Activated B cell treated with CpG ODN at 0.5 μM for 24 hours (primary cell): Measurements from ENCODE around the gene ELP2. TPM values are rescaled to one million over a fixed set of nuclear protein-coding genes. Genes with fewer than 3 reads are reported as not detected.

Experiments used
- ATAC-seq: fragments of 200-7000 bp; cut with Tn5 transposase; one replicate; pipeline ENCODE4 v1.10.0; 2021; ENCODE audit warnings: low read depth, mild to moderate bottlenecking, moderate library complexity
- CTCF ChIA-PET: fragments of 350-600 bp; sonication (Branson Sonifier 250); formaldehyde crosslinking; loops from one replicate; lab custom pipeline; 2021; ENCODE audit warnings: antibody characterized with exemption; lab: Charles Lee
- POLR2A ChIA-PET: fragments of 350-600 bp; sonication (Branson Sonifier 250); formaldehyde crosslinking; loops from one replicate; lab custom pipeline; 2021; ENCODE audit warnings: antibody characterized with exemption; lab: Charles Lee
- DNase-seq: peaks from one replicate; pipeline ENCODE4 v3.0.0; 2022
- H3K27ac Mint-ChIP-seq: one replicate; pipeline ENCODE4 v1.8.0; 2020; ENCODE audit warnings: mixed read lengths
- H3K27me3 Mint-ChIP-seq: one replicate; pipeline ENCODE4 v1.8.0; 2021; ENCODE audit warnings: mixed read lengths
- H3K36me3 Mint-ChIP-seq: one replicate; pipeline ENCODE4 v1.8.0; 2021; ENCODE audit warnings: low read depth, mixed read lengths
- H3K4me1 Mint-ChIP-seq: one replicate; pipeline ENCODE4 v1.8.0; 2021; ENCODE audit warnings: mixed read lengths
- H3K4me3 Mint-ChIP-seq: one replicate; pipeline ENCODE4 v1.8.0; 2020; ENCODE audit warnings: mild to moderate bottlenecking, mixed read lengths
- H3K9me3 Mint-ChIP-seq: one replicate; pipeline ENCODE4 v1.8.0; 2020; ENCODE audit warnings: mixed read lengths
- CTCF ChIP-seq: fragments of 200-600 bp; IDR thresholded peaks from one replicate; pipeline ENCODE4 v1.8.0; 2022; ENCODE audit warnings: antibody characterized with exemption, mild to moderate bottlenecking
- intact Hi-C: fragments of 100-400 bp; cut with micrococcal nuclease; formaldehyde crosslinking; loops from one replicate; pipeline ENCODE4 v1.15.1; 2024
- total RNA-seq: library from RNA; stranded (reverse); gene quantifications from 2 replicates; pipeline ENCODE4 v1.2.3, GENCODE V29; 2022

ELP2 gene
- total RNA-seq, 1 donor from 2014 or later, result 124 TPM

DNA sequence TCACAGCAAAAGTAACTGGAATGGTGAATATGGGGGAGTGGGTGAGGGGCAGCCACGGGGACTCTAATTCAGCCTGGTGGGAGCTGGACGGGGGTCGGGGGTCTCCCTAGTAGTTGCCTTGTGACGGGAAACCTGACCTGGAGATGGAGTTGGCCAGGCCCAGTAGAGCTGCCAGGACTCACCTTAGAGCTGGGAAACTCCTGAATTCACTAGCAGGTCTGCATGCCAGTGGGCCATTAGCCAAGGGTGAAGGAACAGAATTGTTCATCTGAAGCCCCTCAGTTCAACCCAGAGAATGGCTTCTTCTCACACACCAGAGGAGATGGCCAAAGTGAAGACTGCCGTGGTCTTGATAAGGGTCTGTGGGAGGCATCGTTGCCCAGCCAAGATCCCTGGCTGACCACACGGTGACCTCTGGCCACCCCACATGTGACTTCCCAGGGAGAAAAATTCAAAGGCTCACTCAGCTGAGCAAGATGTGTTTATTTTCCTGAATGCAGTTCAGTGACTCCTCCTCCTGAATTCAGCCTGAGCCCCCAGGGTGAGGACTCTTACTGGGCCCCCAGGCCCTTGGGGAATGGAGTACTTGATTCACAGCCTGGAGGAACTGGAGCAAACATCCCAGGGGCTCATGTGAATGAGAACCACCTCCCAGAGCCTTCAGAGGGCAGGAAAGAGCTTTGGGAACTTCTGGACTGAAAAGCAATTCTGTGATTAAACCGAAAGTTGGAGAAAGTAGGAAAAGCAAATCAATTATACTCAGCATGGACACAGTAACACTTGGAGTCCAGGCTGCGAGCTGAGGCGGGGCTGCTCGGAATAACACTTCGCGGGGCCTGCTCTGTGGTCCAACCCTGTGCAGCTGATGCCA lies 82.8 kb downstream of the ELP2 start:
- Mint-ChIP-seq H3K4me3 (no peak overlapping the region), H3K36me3 (no peaks in the 10 kb centered on the region), H3K4me1 (no peaks in the 10 kb centered on the region), H3K27me3 (peaks cover 2% of the 10 kb centered on the region), H3K27ac (no peak overlapping the region), H3K9me3 (peaks cover 12% of the 10 kb centered on the region)
- DNase-seq (no peak), ATAC-seq (no peak)
- intact Hi-C loops, result no loop called here
- CTCF ChIA-PET, result no interaction called here
- POLR2A ChIA-PET, result no interaction called here
- no peak for TF ChIP-seq CTCF

- ChIA-PET CTCF (no interaction called here), POLR2A (no interaction called here)
- Mint-ChIP-seq H3K9me3 (no peaks in the 10 kb centered on the region), H3K27me3 (peaks cover 2% of the 10 kb centered on the region), H3K27ac (no peak overlapping the region), H3K4me3 (no peak overlapping the region), H3K36me3 (no peaks in the 10 kb centered on the region), H3K4me1 (no peaks in the 10 kb centered on the region)
- no peak for DNase-seq
- no peak for ATAC-seq
- intact Hi-C loops, result no loop called here
- TF ChIP-seq CTCF, result no peak
Measured at GRCh38 chr18:36214811-36215210, 85.1 kb downstream of the ELP2 start.

DNA sequence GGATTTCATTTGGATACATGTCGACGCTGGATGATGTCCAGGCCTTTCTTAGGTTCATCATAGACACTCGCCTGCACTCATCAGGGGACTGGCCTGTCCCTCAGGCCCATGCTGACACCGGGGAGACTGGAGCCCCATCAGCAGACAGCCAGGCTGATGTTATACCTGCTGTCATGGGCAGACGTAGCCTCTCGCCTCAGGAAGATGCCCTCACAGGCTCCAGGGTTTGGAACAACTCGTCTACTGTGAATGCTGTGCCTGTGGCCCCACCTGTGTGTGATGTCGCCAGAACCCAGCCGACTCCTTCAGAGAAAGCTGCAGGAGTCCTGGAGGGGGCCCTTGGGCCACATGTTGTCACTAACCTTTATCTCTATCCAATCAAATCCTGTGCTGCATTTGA lies 85.9 kb downstream of the ELP2 start:
- CTCF ChIA-PET, result no interaction called here
- Mint-ChIP-seq H3K27me3 (no peaks in the 10 kb centered on the region), H3K4me3 (no peak overlapping the region), H3K36me3 (no peaks in the 10 kb centered on the region), H3K27ac (no peak overlapping the region), H3K9me3 (no peaks in the 10 kb centered on the region), H3K4me1 (no peaks in the 10 kb centered on the region)
- DNase-seq (no peak), ATAC-seq (no peak)
- intact Hi-C loops, result no loop called here
- POLR2A ChIA-PET, result no interaction called here
- no peak for TF ChIP-seq CTCF

DNA sequence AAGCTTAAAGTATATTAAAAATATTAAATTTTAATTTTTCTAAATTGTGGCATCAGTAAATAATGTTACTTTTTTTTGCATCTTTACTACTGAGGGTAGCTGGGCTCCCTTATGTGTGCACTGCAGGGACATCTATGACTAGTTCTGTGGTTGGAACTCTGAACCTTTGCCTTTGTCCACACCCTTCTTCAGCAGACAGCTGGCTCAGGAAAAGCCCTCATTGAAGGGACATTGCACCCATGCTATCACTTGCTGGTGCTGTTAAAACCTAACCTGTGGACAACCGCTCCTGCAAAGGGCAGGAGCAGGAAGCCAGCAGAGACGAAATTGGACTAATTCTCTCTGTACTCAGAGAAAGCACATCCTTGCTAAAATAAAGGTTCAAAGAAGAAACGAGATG lies 87.6 kb downstream of the ELP2 start:
- intact Hi-C loops, result no loop called here
- Mint-ChIP-seq H3K9me3 (no peaks in the 10 kb centered on the region), H3K4me1 (no peaks in the 10 kb centered on the region), H3K27ac (no peak overlapping the region), H3K4me3 (no peak overlapping the region), H3K27me3 (no peaks in the 10 kb centered on the region), H3K36me3 (no peaks in the 10 kb centered on the region)
- TF ChIP-seq CTCF, result no peak
- ChIA-PET CTCF (no interaction called here), POLR2A (no interaction called here)
- ATAC-seq (no peak), DNase-seq (no peak)

GRCh38 chr18:36229188-36229587 lies 99.5 kb downstream of the ELP2 start:
- POLR2A ChIA-PET, result no interaction called here
- no peak overlapping the region for H3K4me3 Mint-ChIP-seq
- H3K27me3 Mint-ChIP-seq, result peaks cover 8% of the 10 kb centered on the region
- H3K36me3 Mint-ChIP-seq, result peaks cover 9% of the 10 kb centered on the region
- DNase-seq, result no peak
- intact Hi-C loops, result no loop called here
- no peak overlapping the region for H3K27ac Mint-ChIP-seq
- CTCF ChIA-PET, result no interaction called here
- no peak for ATAC-seq
- H3K4me1 Mint-ChIP-seq, result no peaks in the 10 kb centered on the region
- H3K9me3 Mint-ChIP-seq, result peaks cover 48% of the 10 kb centered on the region
- TF ChIP-seq CTCF, result no peak

Other genes starting within 250 kb of the ELP2 start
- gene RPRD1A, start 62.3 kb upstream of the ELP2 start, total RNA-seq, result 40.7 and 47.6 TPM in 2 replicates
- gene SLC39A6, start 559 bp upstream of the ELP2 start, total RNA-seq, result 17.6 and 18.6 TPM in 2 replicates
- gene MOCOS, start 57.6 kb downstream of the ELP2 start, total RNA-seq, result 0.39 and 0.42 TPM in 2 replicates
- not detected in 2 replicates for gene FHOD3, start 167.8 kb downstream of the ELP2 start, total RNA-seq